Measurements from ENCODE around the gene SCGB1A1.

SCGB1A1 gene

GRCh38 chr11:62431171-62431901, 12.5 kb downstream of the SCGB1A1 start:
- no peaks in the 10 kb centered on the region for H3K9me3 ChIP-seq (ENCODE audit: control insufficient read depth, low read length)
- no peaks in the 10 kb centered on the region for H3K36me3 ChIP-seq (ENCODE audit: control insufficient read depth, insufficient read depth, low read length)
- H3K4me1 ChIP-seq (ENCODE audit: control insufficient read depth, insufficient read depth, low read length), result peaks cover 34% of the 10 kb centered on the region

GRCh38 chr11:62432695-62433094, 13.9 kb downstream of the SCGB1A1 start:
- Histone ChIP-seq H3K9me3 (ENCODE audit: control insufficient read depth, low read length) (no peaks in the 10 kb centered on the region), H3K4me3 (ENCODE audit: low read length) (no peak overlapping the region), H3K27me3 (ENCODE audit: control insufficient read depth, insufficient read depth, low read length) (no peaks in the 10 kb centered on the region), H3K36me3 (ENCODE audit: control insufficient read depth, insufficient read depth, low read length) (no peaks in the 10 kb centered on the region), H3K4me1 (ENCODE audit: control insufficient read depth, insufficient read depth, low read length) (peaks cover 34% of the 10 kb centered on the region), H3K9ac (ENCODE audit: low read length) (no peak overlapping the region)

More at GRCh38 chr11:62431171-62431901, 12.5 kb downstream of the SCGB1A1 start:
- Histone ChIP-seq H3K27me3 (ENCODE audit: control insufficient read depth, insufficient read depth, low read length) (no peaks in the 10 kb centered on the region), H3K9ac (ENCODE audit: low read length) (no peak overlapping the region), H3K4me3 (ENCODE audit: low read length) (no peak overlapping the region)

GRCh38 chr11:62433141-62433903, 14.5 kb downstream of the SCGB1A1 start:
- Histone ChIP-seq H3K9me3 (ENCODE audit: control insufficient read depth, low read length) (no peaks in the 10 kb centered on the region), H3K9ac (ENCODE audit: low read length) (no peak overlapping the region), H3K36me3 (ENCODE audit: control insufficient read depth, insufficient read depth, low read length) (no peaks in the 10 kb centered on the region), H3K4me3 (ENCODE audit: low read length) (no peak overlapping the region), H3K27me3 (ENCODE audit: control insufficient read depth, insufficient read depth, low read length) (no peaks in the 10 kb centered on the region), H3K4me1 (ENCODE audit: control insufficient read depth, insufficient read depth, low read length) (peaks cover 34% of the 10 kb centered on the region)

- no peaks in the 10 kb centered on the region for H3K36me3 ChIP-seq (ENCODE audit: control insufficient read depth, insufficient read depth, low read length)
- no peak overlapping the region for H3K9ac ChIP-seq (ENCODE audit: low read length)
- no peak overlapping the region for H3K4me3 ChIP-seq (ENCODE audit: low read length)
- H3K9me3 ChIP-seq (ENCODE audit: control insufficient read depth, low read length), result no peaks in the 10 kb centered on the region
- peaks cover 34% of the 10 kb centered on the region for H3K4me1 ChIP-seq (ENCODE audit: control insufficient read depth, insufficient read depth, low read length)
- H3K27me3 ChIP-seq (ENCODE audit: control insufficient read depth, insufficient read depth, low read length), result no peaks in the 10 kb centered on the region
Measured at GRCh38 chr11:62433904-62434276, 15.1 kb downstream of the SCGB1A1 start.

- no peak overlapping the region for H3K4me3 ChIP-seq (ENCODE audit: low read length)
- H3K27me3 ChIP-seq (ENCODE audit: control insufficient read depth, insufficient read depth, low read length), result no peaks in the 10 kb centered on the region
- H3K36me3 ChIP-seq (ENCODE audit: control insufficient read depth, insufficient read depth, low read length), result no peaks in the 10 kb centered on the region
- peaks cover 39% of the 10 kb centered on the region for H3K4me1 ChIP-seq (ENCODE audit: control insufficient read depth, insufficient read depth, low read length)
- H3K9ac ChIP-seq (ENCODE audit: low read length), result no peak overlapping the region
- H3K9me3 ChIP-seq (ENCODE audit: control insufficient read depth, low read length), result no peaks in the 10 kb centered on the region
Measured at GRCh38 chr11:62435846-62436660, 17.2 kb downstream of the SCGB1A1 start.

- Histone ChIP-seq H3K36me3 (ENCODE audit: control insufficient read depth, insufficient read depth, low read length) (no peaks in the 10 kb centered on the region), H3K4me1 (ENCODE audit: control insufficient read depth, insufficient read depth, low read length) (peaks cover 28% of the 10 kb centered on the region), H3K4me3 (ENCODE audit: low read length) (no peak overlapping the region), H3K9ac (ENCODE audit: low read length) (no peak overlapping the region), H3K9me3 (ENCODE audit: control insufficient read depth, low read length) (no peaks in the 10 kb centered on the region), H3K27me3 (ENCODE audit: control insufficient read depth, insufficient read depth, low read length) (no peaks in the 10 kb centered on the region)
Measured at GRCh38 chr11:62437616-62438015, 18.8 kb downstream of the SCGB1A1 start.

- Histone ChIP-seq H3K4me3 (ENCODE audit: low read length) (no peak overlapping the region), H3K27me3 (ENCODE audit: control insufficient read depth, insufficient read depth, low read length) (no peaks in the 10 kb centered on the region), H3K9me3 (ENCODE audit: control insufficient read depth, low read length) (no peaks in the 10 kb centered on the region), H3K9ac (ENCODE audit: low read length) (no peak overlapping the region), H3K4me1 (ENCODE audit: control insufficient read depth, insufficient read depth, low read length) (peaks cover 18% of the 10 kb centered on the region), H3K36me3 (ENCODE audit: control insufficient read depth, insufficient read depth, low read length) (no peaks in the 10 kb centered on the region)
Measured at GRCh38 chr11:62438641-62439040, 19.8 kb downstream of the SCGB1A1 start.

- Histone ChIP-seq H3K9ac (ENCODE audit: low read length) (no peak overlapping the region), H3K4me3 (ENCODE audit: low read length) (no peak overlapping the region), H3K4me1 (ENCODE audit: control insufficient read depth, insufficient read depth, low read length) (peaks cover 23% of the 10 kb centered on the region), H3K27me3 (ENCODE audit: control insufficient read depth, insufficient read depth, low read length) (no peaks in the 10 kb centered on the region), H3K9me3 (ENCODE audit: control insufficient read depth, low read length) (no peaks in the 10 kb centered on the region), H3K36me3 (ENCODE audit: control insufficient read depth, insufficient read depth, low read length) (no peaks in the 10 kb centered on the region)
Measured at GRCh38 chr11:62439785-62440602, 21.2 kb downstream of the SCGB1A1 start.

- Histone ChIP-seq H3K36me3 (ENCODE audit: control insufficient read depth, insufficient read depth, low read length) (no peaks in the 10 kb centered on the region), H3K4me1 (ENCODE audit: control insufficient read depth, insufficient read depth, low read length) (peaks cover 40% of the 10 kb centered on the region), H3K9me3 (ENCODE audit: control insufficient read depth, low read length) (no peaks in the 10 kb centered on the region), H3K4me3 (ENCODE audit: low read length) (no peak overlapping the region), H3K9ac (ENCODE audit: low read length) (peak overlapping the region; percentile 62), H3K27me3 (ENCODE audit: control insufficient read depth, insufficient read depth, low read length) (no peaks in the 10 kb centered on the region)
Measured at GRCh38 chr11:62443390-62444235, 24.8 kb downstream of the SCGB1A1 start.

- Histone ChIP-seq H3K4me3 (ENCODE audit: low read length) (peak overlapping the region; percentile 40), H3K4me1 (ENCODE audit: control insufficient read depth, insufficient read depth, low read length) (peaks cover 40% of the 10 kb centered on the region), H3K36me3 (ENCODE audit: control insufficient read depth, insufficient read depth, low read length) (no peaks in the 10 kb centered on the region), H3K9ac (ENCODE audit: low read length) (peak overlapping the region; percentile 62), H3K27me3 (ENCODE audit: control insufficient read depth, insufficient read depth, low read length) (no peaks in the 10 kb centered on the region), H3K9me3 (ENCODE audit: control insufficient read depth, low read length) (no peaks in the 10 kb centered on the region)
Measured at GRCh38 chr11:62444236-62444833, 25.5 kb downstream of the SCGB1A1 start.
